ENCODE data around the gene SLC22A9. TPM values are rescaled to one million over a fixed set of nuclear protein-coding genes. Genes with fewer than 3 reads are reported as not detected.
"Not testable (repeated sequence)": the region's sequence is repeated elsewhere in the genome, so short reads cannot be mapped to it uniquely, and the experiment has no call there.

SLC22A9 gene
- total RNA-seq, 1 donor from 2014 or later, result not detected

DNA sequence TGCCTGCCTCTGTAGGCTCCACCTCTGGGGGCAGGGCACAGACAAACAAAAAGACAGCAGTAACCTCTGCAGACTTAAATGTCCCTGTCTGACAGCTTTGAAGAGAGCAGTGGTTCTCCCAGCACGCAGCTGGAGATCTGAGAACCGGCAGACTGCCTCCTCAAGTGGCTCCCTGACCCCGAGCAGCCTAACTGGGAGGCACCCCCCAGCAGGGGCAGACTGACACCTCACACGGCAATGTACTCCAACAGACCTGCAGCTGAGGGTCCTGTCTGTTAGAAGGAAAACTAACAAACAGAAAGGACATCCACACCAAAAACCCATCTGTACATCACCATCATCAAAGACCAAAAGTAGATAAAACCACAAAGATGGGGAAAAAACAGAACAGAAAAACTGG is 66.2 kb downstream of the SLC22A9 start:
- DNase-seq (ENCODE audit: low spot score); intact Hi-C loops (cut with DNase I); ATAC-seq: not testable (repeated sequence)

DNA sequence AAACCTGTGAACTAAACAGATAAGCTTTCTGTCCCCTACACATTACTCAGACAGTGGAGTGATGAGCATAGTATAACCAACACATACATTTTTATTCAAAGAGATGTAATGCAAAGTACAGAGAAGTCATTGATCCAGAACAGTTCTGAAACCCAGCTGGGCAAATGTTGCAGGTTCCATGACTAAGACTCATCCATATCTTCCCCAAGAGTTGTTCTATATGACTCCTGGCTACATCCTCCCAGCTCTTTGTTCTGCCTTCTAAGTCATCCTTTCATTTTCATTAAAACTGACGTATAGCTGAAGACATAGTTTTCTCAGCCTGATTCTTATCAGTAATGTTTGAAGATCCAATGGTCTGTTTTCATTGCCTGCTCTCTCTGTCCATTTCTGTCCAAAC is 74.1 kb downstream of the SLC22A9 start:
- ATAC-seq, result no peak
- intact Hi-C loops (cut with DNase I), result no loop called here
- no peak for DNase-seq (ENCODE audit: low spot score)

DNA sequence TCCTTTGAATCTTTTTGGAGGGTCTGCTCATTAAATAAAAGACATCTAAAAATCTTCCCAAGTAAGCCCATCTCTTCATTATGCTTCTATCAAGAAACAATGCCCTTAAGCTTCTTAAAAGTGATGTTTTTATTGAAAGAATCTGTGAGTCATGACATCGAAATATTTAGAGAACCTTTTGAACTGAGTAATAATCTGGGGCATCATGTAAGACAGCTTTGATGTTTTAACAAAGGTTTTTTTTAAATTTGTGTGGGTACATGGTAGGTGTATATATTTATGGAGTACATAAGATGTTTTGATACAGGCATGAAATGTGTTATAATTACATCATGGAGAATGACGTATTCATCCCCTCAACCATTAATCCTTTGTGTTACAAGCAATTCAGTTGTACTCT is 74.6 kb downstream of the SLC22A9 start:
- DNase-seq (ENCODE audit: low spot score) (no peak), ATAC-seq (no peak)
- intact Hi-C loops (cut with DNase I), result no loop called here

DNA sequence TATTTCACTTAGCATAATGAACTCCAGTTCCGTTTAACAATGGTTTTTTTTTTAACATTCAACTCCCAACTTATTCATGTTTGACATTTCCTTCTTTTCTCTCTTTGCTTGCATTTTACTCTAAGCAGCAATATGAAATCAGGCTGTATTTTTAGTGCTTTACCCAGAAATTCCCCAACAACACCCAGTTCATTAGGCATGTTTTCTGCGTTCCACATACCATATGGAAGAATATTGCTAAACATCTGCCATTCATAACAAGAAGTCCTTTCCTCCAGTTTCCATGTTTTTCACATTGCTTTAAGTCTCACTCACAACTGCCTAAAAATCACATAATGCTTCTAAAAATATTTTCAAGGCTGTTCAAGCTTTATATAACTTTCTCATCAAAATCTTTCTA is 75.5 kb downstream of the SLC22A9 start:
- intact Hi-C loops (cut with DNase I), result no loop called here
- ATAC-seq (no peak), DNase-seq (ENCODE audit: low spot score) (no peak)

DNA sequence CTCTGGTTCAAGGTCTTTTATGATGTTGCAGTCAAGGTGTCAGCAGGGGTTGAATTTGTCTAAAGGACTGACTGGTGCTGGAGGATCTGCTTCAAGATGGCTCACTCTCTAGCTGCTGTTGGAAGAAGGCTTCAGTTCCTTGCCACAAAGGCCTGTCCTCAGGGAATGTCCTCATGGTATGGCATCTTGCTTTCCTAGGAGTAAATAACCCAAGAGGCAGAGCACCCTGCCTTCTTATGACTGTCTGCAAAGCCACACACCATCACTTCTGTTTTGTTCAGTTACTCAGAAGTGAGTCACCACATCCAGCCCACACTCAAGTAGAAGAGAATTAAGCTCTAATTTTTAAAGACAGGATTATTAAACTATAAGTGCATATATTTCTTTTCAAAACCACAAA is 76.1 kb downstream of the SLC22A9 start:
- no peak for DNase-seq (ENCODE audit: low spot score)
- intact Hi-C loops (cut with DNase I), result no loop called here
- no peak for ATAC-seq

DNA sequence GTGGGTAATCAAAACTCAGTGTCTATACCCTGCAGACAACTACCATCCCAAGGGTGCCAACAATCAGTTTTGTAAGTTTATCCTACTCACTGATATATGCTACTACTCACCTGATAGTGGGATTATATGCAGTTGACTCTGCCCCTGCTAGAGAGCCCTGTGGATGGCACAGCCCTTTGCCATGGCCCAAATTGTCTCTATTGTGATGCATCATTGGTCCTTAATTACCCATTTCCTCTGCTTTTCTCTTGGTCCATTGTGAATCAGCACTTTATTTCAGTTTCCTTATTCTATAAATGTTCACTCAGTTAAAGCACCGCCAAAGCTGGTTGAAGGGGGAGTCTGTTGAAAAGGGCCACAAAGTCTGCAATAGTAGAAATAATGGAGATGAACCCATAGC is 79.1 kb downstream of the SLC22A9 start:
- intact Hi-C loops (cut with DNase I), result no loop called here
- ATAC-seq (no peak), DNase-seq (ENCODE audit: low spot score) (no peak)

DNA sequence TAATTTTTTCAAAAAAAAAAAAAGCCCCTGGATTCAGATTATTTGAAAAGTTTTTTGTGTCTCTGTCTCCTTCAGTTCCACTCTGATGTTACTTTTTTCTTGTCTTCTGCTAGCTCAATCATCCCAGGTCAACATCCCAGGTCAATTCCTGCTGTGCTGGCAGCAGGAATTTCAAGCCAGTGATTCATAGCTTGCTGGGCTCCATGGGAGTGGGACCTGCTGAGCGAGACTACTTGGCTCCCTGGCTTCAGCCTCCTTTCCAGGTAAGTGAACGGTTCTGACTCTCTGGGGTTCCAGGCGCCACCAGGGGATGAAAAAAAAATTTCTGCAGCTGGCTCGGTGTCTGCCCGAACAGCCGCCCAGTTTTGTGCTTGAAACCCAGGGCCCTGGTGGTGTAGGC is 90.0 kb downstream of the SLC22A9 start:
- intact Hi-C loops (cut with DNase I), result no loop called here
- no peak for ATAC-seq

More for the DNA sequence above, 90.0 kb downstream of the SLC22A9 start:
- no peak for DNase-seq (ENCODE audit: low spot score)

Other genes starting within 250 kb of the SLC22A9 start
- gene SLC22A24, start 225.6 kb upstream of the SLC22A9 start, total RNA-seq, result not detected
- not detected for gene SLC22A25, start 126.2 kb upstream of the SLC22A9 start, total RNA-seq
- 17.7 TPM for gene PLAAT5, start 121.4 kb downstream of the SLC22A9 start, total RNA-seq
- gene LGALS12, start 136.3 kb downstream of the SLC22A9 start, total RNA-seq, result 9.2 TPM
- gene PLAAT4, start 167.0 kb downstream of the SLC22A9 start, total RNA-seq, result 36.7 TPM
- gene PLAAT2, start 193.6 kb downstream of the SLC22A9 start, total RNA-seq, result not detected
- gene PLAAT3, start 244.6 kb downstream of the SLC22A9 start, total RNA-seq, result 158 TPM

All from sciatic nerve (tissue), 2 donors.